Measurements from ENCODE around the gene TUBA3D.

GRCh38 chr2:131475831-131476230, at the start of gene TUBA3D:
- no peak for TF ChIP-seq SP1 (IDR thresholded peaks at IDR 0.05)
- TF ChIP-seq SP1 (CRISPR knock-in tag; IDR thresholded peaks at IDR 0.05) = no peak
- TF ChIP-seq CBX2 (IDR thresholded peaks at IDR 0.05; ENCODE audit: low read depth, low read length) = no peak
- TF ChIP-seq CBX2 (CRISPR knock-in tag; IDR thresholded peaks at IDR 0.05; ENCODE audit: low read depth) = no peak
- TF ChIP-seq CEBPB (IDR thresholded peaks at IDR 0.05; ENCODE audit: borderline replicate concordance, low read depth, low read length) = no peak
- TF ChIP-seq YEATS2 (CRISPR knock-in tag; IDR thresholded peaks at IDR 0.05; ENCODE audit: borderline replicate concordance) = no peak
- TF ChIP-seq TBP (CRISPR knock-in tag; IDR thresholded peaks at IDR 0.05) = no peak

Data from HepG2 (cell line).